Central memory CD4-positive, alpha-beta T cell (primary cell): ENCODE results near the gene CLN5.
A peak's percentile ranks its signal among the peaks of the same experiment; 100 is the strongest.
"Not testable (repeated sequence)": the region's sequence is repeated elsewhere in the genome, so short reads cannot be mapped to it uniquely, and the experiment has no call there.

Experiments
- DNase-seq: peaks from one replicate; pipeline ENCODE4 v3.0.0; 2022

Gene CLN5

DNA sequence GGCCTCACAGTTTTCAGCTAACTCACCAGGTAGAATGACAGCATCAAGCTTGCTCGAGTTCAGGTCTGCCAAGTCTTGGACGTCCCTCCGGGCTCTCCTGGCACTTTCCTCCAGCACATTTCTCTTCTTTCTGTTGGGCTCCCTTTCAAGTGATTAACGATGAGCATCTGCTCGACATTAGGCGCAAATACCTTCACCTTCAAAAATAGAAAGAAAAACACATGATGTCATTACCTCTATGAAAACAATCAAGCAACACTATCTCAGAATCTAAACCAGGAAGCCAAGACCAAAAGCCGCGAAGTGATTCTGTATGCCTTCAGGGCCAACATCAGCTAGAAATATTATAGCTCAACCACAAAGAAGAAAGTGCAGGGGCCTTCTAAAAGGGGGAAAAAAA is 15.4 kb upstream of the CLN5 start:
- DNase-seq, result peak; percentile 35

DNA sequence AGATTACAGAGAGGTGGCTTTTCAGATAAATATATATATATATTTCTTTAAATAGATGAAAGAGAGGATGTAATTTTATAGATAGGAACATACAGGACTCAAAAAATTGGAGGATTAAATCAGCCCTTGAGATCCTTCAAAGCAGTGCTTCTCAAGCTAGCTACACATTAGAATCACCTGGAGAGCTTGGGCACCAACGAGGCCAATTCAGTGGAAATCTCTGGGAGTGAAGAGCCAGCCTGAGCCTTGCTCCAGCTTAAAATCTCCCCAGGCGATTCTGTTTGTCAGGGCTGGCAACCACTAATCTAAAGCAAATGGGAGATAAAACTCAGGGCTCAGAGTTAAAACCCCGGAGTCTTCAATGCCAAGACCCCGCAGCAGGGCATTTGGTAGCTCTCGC is 15.0 kb upstream of the CLN5 start:
- no peak for DNase-seq

DNA sequence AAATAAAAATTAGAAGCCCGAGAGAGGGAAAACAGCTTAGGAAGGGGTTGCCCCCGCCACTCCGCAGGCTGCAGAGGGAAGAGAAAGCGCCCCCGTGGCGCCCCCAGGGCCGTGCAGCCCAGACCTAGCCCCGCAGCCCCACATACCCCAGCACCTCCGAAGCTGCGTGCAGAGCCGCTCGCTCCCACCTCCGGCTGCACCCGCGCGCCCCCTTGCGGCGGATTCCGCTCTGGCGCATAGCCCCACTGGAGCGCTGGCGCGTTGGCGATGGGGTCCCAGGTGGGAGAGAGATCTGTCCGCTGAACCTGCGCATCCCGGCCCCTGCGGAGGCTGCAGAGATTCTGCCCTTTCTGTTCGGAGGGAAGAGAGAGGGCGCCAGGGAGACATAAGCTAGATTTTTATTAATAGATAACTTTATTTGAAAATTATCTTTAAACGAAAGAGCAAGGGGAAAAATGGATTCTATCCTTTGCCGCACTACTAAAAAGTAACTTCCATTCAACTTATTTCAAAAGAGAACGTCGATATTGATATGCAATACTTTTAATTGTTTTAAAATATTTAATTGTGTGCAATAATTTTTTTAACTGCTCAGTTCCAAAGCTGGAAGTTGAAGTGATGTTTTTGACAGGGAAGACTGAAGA is 11.7 kb upstream of the CLN5 start:
- DNase-seq, result peak; percentile 72

DNA sequence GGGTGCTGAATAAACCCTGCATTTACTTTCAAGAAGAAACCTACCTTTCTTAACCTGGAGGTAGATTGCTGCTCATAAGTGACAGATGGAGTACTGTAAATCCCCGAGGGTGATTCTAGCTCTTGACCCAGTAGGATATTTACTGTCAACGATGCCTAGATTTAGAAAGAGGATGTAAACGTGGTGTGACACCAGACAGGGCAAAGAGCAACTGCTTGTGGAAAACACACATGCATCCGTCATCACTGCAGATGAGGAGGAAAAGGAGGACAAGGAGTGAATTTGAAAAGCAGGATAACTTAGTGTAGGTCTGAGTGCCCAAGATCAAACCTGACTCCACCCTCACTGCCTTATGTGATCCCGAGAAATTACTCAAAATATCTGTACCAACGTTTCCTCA is 9.8 kb upstream of the CLN5 start:
- no peak for DNase-seq

DNA sequence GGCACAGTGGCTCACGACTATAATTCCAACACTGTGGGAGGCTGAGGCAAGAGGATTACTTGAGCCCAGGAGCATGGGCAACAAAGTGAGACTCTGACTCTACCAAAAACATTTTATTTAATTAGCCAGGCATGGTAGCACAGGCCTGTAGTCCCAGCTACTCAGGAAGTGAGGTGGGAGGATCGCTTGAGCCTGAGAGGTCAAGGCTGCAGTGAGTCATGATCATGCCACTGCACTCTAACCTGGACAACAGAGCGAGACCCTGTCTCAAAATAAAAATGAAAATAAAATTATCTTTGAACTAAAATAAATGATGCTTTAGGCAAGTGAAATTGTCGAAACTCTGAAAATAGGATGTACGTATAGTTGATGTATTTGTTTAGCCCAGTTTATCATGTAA is 8.2 kb upstream of the CLN5 start:
- no peak for DNase-seq

DNA sequence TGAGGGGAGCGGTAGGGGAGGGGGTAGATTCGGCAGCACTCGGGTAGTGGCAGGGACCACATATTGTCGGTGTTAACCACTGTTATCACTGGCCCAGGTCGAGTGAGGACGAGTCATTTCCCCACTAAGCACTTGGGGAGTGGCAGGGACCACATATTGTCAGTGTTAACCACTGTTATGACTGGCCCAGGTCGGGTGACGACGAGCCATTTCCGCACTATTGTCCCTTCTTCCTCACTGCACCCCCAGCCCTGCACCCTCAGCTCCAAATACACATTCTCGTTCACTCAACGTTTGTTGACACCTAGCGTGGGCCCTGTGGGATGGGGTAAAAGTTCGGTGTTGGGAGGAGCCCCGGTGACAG is 467 bp upstream of the CLN5 start:
- DNase-seq, result peak; percentile 87

DNA sequence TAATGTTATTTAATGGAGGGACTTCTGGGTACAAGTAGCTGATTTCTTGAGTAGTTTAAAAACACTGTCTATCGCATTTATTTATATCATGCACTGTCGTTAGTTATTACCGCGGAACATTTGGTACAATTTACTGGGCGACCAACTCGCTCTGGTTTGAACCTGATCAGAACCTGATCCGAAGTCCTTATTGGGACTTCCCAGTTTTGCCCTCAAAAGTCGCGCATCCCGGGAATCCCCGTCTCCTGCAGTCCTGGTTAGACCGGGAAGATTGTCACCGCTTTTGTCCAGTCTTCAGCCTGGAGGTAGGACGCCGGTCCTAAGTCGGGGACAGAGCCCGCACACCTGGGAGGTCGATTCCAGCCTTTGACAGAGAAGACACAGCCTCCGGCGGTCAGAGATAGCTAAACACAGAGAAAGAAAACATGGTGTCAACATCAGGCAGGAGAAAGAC is 694 bp downstream of the CLN5 start:
- no peak for DNase-seq

DNA sequence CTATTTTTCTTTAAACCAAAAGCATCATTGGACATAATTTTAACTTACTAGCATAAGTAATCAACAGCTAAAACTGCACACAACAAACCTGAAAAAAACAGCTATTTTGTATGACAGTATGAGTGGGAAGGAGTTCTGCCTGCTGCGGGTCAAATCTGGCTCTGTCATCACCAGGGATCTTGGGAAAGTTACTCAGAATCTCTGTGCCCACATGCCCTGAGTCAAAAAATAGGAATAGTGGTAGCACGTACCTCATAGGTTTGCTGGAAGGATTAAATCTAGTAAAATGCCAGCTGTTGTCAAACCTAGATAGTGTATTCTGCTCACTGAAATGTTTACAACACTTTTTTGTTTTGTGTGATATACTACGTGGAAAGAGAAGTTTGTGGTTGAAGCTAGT is 1.1 kb downstream of the CLN5 start:
- no peak for DNase-seq

DNA sequence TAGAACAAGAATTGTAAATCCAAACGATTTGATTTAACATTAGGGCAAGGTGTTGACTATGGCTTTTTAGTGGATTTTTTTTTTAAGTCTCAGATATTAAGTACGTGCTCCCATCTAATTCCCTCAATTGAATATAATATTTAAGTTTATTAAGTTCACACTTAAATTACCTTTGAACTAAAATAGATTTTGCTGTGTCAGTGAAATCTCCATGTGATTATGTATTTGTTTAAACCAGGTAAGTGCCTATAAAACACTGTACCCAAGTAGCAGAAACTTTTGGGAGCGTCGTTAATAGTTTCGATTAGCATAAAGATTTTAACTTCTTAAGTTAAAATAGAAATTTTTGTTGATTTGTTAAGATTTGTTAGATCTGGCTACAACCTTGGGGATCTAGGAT is 1.6 kb downstream of the CLN5 start:
- DNase-seq, result no peak

DNA sequence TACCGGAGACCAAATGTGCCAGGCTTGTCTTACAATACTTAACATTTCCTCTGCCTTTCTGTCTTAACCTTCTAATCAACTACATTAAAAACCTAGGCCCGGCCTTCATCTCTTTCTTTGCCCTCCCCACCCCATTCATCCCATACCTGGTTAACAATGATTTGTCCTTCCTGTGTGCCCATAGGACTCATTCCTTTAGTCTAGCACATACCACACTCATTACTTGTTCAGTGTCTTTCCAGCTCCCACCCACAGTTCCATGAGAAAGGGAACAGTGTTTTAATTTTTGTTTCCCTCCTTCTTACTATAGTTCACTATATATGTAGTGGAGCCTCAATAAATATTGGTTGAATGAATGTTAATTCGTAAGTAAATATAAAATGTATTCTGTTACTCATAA is 2.4 kb downstream of the CLN5 start:
- DNase-seq, result no peak

DNA sequence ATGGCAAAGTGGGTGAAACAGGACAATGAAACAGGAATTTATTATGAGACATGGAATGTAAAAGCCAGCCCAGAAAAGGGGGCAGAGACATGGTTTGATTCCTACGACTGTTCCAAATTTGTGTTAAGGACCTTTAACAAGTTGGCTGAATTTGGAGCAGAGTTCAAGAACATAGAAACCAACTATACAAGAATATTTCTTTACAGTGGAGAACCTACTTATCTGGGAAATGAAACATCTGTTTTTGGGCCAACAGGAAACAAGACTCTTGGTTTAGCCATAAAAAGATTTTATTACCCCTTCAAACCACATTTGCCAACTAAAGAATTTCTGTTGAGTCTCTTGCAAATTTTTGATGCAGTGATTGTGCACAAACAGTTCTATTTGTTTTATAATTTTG is 8.6 kb downstream of the CLN5 start:
- no peak for DNase-seq

DNA sequence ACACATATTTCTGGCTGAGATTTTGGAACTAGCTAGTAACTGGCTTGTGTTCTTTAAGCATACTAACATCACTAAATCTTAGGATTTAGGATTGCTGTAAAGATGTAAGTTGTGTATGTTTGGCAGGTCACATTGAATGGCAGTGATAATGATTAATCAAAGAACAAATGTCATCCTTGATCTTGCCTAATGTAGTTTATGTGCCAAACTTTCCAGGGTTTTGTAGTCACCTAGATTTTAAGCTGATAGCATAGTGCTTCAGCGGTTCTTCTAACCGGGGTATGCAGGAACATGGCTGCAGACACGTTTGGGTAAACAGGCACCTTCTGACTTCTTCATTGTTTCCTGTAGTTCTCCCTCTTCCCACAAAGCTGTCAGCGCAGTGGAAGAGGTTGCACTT is 9.7 kb downstream of the CLN5 start:
- no peak for DNase-seq

DNA sequence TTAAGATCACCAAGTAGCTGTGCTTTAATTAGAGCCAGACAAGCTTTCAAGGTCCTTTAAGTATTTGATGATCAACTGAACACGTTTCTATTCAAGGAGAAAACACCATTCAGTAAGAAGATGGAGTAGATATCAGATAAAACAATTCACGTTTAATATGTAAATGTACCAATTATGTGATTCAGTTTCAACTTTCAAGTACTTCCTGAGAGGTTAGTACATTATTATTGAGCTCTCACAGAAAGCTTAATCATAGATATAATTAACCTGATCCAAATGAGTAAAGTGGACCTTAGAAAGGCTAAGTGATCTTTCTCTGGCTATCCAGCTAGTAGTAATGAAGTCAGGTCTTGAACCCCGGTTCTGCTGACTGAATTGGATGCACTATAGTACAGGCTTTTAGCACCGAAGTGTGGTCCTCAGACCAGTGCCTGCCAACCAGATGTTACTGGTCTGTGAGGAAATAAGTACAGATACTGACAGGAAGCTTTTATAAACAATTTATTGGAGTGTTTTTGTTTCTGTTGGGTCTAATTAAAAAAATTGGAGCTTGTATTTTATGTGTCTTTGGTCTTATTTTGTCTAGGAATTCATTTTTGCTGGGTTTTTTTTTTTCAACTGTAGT is 10.2 kb downstream of the CLN5 start:
- DNase-seq, result no peak

DNA sequence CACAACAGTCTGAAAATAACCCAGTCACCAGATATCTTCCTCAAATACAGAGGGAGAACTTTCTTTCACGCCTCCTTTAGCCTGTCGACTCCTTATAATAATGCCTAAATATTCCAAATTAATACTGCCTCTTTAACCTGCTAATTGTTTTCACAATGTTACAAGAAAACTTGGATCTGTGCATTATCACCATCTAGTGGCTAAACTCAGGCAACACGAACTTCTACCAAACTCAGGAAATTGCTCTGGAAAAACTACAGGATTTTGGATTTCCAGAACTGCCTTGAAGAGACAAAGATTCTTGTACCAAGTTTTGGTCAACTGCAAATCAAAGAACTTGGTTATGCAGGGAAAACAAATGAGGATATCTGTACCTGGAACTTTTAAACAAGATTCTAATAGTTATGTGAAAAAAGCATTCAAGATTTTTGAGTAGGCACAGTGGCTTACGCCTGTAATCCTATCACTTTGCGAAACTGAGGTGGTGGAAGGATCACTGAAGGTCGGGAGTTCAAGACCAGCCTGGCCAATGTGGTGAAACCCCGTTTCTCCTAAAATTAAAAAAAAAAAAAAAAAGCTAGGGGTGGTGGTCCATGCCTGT is 10.8 kb downstream of the CLN5 start:
- no peak for DNase-seq

DNA sequence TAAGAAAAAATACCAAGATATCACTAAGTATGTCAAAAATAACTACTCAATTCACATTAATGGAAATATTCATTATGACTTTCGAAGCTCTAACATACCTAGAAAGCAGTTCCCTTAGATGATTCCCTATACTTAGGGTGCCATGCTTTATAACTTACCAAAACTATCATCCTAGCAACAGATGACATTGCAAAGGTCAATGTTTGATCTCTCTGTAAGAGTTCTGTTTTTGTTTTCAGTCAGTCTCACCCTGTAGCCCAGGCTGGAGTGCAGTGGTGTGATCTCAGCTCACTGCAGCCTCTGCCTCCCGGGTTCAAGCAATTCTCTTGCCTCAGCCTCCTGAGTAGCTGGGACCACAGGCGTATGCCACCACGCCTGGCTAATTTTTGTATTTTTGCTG is 16.5 kb downstream of the CLN5 start:
- DNase-seq, result not testable (repeated sequence)

DNA sequence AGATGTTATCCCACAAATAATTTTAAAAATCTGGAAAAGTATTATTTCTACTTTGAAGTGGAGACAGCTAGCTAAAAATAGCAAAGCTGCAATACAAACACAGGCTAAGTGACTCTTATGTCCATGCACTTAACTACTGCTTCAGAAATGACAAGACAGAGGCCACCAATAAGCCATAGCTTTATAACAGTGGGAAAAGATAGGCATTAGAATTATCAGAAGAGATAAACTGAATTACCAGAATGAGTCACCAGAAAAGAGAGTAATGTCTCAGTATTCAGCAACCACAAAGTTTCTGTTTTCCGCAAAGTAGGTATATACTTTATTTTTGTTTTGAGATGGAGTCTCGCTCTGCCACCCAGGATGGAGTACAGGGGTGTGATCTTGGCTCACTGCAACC is 17.1 kb downstream of the CLN5 start:
- no peak for DNase-seq

DNA sequence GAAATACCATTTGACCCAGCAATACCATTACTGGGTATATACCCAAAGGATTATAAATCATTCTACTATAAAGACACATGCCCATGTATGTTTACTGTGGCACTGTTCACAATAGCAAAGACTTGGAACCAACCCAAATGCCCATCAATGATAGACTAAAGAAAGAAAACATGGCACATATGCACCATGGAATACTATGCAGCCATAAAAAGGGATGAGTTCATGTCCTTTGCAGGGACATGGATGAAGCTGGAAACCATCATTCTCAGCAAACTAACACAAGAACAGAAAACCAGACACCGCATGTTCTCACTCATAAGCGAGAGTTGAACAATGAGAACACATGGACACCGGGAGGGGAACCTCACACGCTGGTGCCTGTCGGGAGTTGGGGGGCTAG is 17.8 kb downstream of the CLN5 start:
- DNase-seq, result not testable (repeated sequence)

DNA sequence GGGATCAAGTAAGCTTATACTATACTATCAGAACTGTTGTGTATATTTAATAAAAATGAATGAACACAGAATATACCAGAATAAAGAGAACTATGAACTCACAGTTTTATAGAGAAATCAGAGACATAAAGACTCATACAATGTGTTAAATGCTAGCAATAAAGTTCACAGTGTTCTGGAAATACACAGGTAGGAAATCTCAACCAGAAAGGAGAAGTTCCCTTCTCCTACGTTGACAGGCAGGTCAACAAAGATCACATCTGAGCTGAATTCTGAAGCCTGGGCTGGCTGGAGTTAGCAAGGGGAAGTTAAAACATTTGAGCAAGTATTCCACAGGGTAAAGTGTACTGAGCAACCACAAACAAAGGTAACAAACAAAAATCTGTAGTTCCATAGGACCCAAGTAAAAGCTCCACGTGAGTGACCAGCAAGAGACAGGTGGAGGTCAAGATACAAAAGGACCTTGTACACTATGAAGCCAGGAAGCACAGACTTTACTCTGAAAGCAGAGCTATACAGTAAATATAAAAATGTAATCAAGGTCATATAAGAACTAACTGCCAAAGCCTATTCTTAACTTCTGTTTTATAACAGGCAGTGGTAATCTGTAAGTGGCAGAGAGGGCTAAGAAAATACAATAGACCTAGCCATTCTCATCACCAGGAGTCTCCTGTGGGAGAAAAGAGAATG is 22.1 kb downstream of the CLN5 start:
- no peak for DNase-seq

DNA sequence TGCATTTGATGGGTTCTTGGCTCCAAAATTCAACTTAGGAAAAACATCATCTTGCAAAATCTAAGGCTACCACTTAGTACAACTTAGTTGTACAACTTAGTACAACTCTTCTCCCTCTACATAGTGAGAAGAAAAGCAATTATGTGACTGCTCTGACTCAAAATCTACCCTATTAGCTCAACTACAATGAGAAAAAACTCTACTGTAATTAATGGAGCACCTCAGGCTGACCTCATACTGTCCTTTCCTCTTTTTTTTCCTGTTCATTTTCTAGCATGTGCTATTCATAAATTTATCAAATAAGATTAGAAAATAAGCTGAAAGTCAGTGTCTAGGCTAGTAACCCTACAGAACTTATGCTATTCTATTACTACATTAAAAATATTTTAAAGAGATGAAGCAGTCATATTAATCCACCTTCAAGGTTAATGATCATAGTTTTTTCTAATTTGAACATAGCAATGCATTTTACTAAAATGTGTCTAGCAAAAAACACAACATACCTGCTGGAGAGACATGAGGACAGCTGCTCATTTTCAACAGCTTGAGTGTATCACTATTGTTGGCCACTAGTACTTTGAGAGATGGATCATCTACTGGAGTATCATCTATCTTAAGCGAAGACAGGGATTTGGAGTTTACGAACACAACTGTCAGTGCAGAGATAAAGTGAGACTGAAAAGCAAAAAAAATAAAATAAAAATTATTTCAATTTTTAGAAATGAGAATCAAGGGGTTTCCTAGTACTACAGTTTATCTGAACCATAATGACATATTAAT is 23.2 kb downstream of the CLN5 start:
- no peak for DNase-seq

DNA sequence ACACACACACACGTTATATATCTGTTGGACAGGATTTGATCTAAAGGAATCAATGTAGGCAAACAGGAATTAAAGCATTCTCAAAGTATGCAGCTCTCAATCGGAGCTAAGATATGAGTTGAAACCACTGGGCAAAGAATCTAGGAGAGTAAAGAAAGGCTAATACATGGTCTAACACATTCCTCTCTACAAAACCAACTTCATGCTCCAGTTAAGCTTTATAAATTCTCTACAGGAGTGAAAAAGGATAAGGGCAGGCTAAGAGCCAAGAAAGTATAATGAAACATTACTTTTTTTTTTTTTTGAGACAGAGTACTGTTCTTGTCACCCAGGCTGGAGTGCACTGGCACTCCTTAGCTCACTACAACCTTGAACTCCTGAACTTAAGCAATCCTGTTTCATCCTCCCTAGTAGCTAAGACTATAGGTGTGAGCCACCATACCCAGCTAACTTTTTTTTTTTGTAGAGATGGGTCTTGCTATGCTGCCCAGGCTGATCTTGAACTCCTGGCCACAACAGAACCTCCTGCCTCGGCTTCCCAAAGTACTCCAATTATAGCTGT is 24.5 kb downstream of the CLN5 start:
- DNase-seq, result no peak

DNA sequence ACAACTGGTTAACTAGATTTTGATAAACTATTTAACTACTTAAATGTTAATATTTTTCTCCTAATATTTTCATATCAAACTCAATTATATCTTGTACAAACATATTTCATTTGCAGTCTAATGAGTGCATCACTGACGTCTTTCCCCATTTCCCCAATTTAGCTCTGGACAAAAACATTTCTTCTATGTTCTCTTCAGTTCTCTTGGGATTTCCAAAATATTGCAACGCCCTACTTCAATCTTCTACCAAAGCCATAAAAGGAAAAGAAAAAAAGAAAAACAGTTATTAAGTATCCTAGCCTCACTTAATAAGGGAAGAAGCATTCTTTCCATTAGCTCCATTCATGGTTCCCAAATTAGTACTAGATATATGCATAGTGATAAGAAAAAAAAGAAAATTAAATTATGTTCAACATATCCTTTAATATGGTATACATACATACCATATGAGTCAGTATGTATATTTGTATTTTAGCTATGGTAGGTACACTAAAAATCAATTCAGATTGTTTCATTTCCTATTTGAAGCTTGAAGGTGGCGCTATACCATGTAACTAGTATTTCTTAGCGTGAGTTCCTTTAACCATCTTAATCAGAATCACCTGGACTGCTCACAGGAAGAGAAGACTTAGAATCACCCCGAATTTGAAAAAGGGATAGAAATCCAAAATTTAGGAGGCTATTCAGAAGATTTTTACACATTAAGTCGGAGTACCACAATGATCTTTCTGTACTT is 25.2 kb downstream of the CLN5 start:
- no peak for DNase-seq

DNA sequence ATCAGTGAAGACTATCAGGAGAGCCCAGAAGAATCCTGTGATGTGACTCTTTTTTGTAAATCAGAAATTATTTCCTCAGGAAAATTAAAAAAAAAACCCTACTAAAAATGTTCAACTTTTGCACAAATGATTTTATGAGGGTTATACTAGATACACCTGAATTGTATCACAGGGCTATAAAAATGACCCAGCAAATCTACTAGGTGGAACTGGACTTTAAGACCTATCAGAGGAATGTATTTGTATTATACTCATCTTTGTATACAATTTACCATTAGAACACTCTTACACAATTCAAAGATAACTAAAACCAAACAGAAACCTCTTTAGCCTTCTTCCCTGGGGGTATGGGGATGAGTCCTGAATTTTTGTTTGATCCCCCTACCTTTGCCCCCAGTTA is 27.9 kb downstream of the CLN5 start:
- DNase-seq, result no peak
